HG03064 (cell line): ENCODE results near the gene RNASE12.
"Not testable (repeated sequence)": the region's sequence is repeated elsewhere in the genome, so short reads cannot be mapped to it uniquely, and the experiment has no call there.

Source experiments
- ATAC-seq: cut with Tn5 transposase; IDR thresholded peaks from one replicate; pipeline ENCODE4 v1.9.1; 2021; ENCODE audit warnings: low read depth; ENCODE audit not compliant: unreplicated experiment

The RNASE12 gene

GRCh38 chr14:20583908-20584307, 7.3 kb downstream of the RNASE12 start:
- no peak for ATAC-seq

GRCh38 chr14:20583142-20583541, 8.0 kb downstream of the RNASE12 start:
- ATAC-seq, result no peak

GRCh38 chr14:20580242-20580641, 10.9 kb downstream of the RNASE12 start:
- ATAC-seq, result no peak

GRCh38 chr14:20578784-20579502, 12.2 kb downstream of the RNASE12 start:
- no peak for ATAC-seq

- ATAC-seq, result no peak
Observed at GRCh38 chr14:20578325-20578724, 12.9 kb downstream of the RNASE12 start.

GRCh38 chr14:20572382-20572990, 18.7 kb downstream of the RNASE12 start:
- not testable (repeated sequence) for ATAC-seq

GRCh38 chr14:20570720-20571119, 20.5 kb downstream of the RNASE12 start:
- not testable (repeated sequence) for ATAC-seq

- not testable (repeated sequence) for ATAC-seq
Observed at GRCh38 chr14:20569865-20570264, 21.3 kb downstream of the RNASE12 start.

GRCh38 chr14:20569066-20569465, 22.1 kb downstream of the RNASE12 start:
- no peak for ATAC-seq

GRCh38 chr14:20568393-20568792, 22.8 kb downstream of the RNASE12 start:
- ATAC-seq, result no peak

GRCh38 chr14:20567199-20567598, 24.0 kb downstream of the RNASE12 start:
- ATAC-seq, result not testable (repeated sequence)

- no peak for ATAC-seq
Observed at GRCh38 chr14:20564501-20564997, 26.6 kb downstream of the RNASE12 start.

- ATAC-seq, result no peak
Observed at GRCh38 chr14:20563971-20564370, 27.2 kb downstream of the RNASE12 start.

- no peak for ATAC-seq
Observed at GRCh38 chr14:20560961-20561360, 30.2 kb downstream of the RNASE12 start, which contains the start of gene RNASE9. TSS of gene RNASE9 (minus strand) at chr14:20561047.

- no peak for ATAC-seq
Observed at GRCh38 chr14:20559461-20559904, 31.7 kb downstream of the RNASE12 start.

- no peak for ATAC-seq
Observed at GRCh38 chr14:20557212-20557542, 34.0 kb downstream of the RNASE12 start.

- no peak for ATAC-seq
Observed at GRCh38 chr14:20556500-20557211, 34.5 kb downstream of the RNASE12 start.

- ATAC-seq, result no peak
Observed at GRCh38 chr14:20555845-20556244, 35.3 kb downstream of the RNASE12 start.

GRCh38 chr14:20553024-20553423, 38.2 kb downstream of the RNASE12 start:
- ATAC-seq, result no peak

GRCh38 chr14:20551606-20552005, 39.6 kb downstream of the RNASE12 start:
- no peak for ATAC-seq

GRCh38 chr14:20550926-20551325, 40.2 kb downstream of the RNASE12 start:
- no peak for ATAC-seq
